ENCODE results near the gene NOX4.
"Not testable (repeated sequence)": the region's sequence is repeated elsewhere in the genome, so short reads cannot be mapped to it uniquely, and the experiment has no call there.

NOX4 gene

DNA sequence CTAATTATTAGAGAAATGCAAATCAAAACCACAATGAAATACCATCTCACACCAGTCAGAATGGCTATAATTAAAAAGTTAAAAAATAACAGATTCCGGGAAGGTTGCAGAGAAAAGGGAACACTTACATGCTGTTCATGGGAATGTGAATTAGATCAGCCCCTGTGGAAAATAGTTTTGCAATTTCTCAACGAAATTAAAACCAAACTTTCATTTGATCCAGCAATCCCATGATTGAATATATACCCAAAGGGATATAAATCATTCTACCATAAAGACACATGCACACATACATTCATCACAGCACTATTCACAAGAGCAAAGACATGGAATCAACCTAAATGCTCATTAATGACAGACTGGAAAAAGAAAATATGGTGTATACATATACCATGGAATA lies 32.5 kb downstream of the NOX4 start:
- no peak for DNase-seq (ENCODE audit: low read depth in 2 of 2)

- DNase-seq (ENCODE audit: low read depth in 2 of 2): no peak
These were observed 34.0 kb downstream of the NOX4 start for GRCh38 chr11:89457190-89457589.

- no peak for DNase-seq (ENCODE audit: low read depth in 2 of 2)
These were observed 34.5 kb downstream of the NOX4 start for GRCh38 chr11:89456681-89457080.

GRCh38 chr11:89452780-89453179 lies 38.4 kb downstream of the NOX4 start:
- no peak for DNase-seq (ENCODE audit: low read depth in 2 of 2)

- DNase-seq (ENCODE audit: low read depth in 2 of 2): no peak
These were observed 43.3 kb downstream of the NOX4 start for GRCh38 chr11:89447845-89448244.

- no peak for DNase-seq (ENCODE audit: low read depth in 2 of 2)
These were observed 47.5 kb downstream of the NOX4 start for GRCh38 chr11:89443361-89444322.

DNA sequence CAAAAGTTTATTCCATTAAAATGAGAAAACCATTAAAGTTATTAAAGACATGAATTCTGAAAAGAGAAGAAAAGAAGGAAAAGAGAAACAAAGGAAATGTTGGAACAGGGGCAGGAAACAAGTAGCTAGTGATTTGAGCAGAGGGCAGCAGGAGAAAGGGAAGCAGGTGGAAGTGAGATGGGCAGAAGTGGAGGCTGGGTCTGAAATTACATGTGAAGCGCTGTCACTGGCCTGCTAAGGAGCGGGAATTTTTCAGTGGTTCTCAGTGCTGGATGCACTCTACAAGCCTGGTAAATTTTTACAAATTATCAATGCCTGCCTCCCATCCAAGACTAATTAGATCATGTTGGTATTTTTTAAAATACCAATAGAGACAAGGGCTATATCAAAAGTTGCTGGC lies 48.4 kb downstream of the NOX4 start:
- DNase-seq (ENCODE audit: low read depth in 2 of 2): no peak

GRCh38 chr11:89441606-89442005 lies 49.6 kb downstream of the NOX4 start:
- no peak for DNase-seq (ENCODE audit: low read depth in 2 of 2)

GRCh38 chr11:89437317-89437716 lies 53.9 kb downstream of the NOX4 start:
- DNase-seq (ENCODE audit: low read depth in 2 of 2): no peak

DNA sequence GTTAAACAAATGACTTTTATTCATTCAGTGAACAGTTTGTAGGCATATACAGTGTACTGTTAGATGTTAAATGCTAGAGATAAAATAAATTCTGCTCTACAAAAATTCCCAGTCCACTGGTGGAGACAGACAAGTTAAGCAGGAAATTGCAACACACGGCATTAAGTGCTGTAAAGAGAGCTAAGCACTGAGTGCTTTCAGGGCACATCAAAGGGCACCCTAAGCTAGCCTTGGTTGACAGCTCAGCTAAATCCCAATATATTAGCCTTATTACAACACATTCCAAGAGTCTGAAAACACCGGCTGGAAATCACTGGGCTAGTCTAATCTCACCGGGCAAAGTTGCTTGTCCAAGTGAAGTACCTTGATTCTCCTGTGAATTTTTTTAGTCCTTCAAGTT lies 55.1 kb downstream of the NOX4 start:
- no peak for DNase-seq (ENCODE audit: low read depth in 2 of 2)

DNA sequence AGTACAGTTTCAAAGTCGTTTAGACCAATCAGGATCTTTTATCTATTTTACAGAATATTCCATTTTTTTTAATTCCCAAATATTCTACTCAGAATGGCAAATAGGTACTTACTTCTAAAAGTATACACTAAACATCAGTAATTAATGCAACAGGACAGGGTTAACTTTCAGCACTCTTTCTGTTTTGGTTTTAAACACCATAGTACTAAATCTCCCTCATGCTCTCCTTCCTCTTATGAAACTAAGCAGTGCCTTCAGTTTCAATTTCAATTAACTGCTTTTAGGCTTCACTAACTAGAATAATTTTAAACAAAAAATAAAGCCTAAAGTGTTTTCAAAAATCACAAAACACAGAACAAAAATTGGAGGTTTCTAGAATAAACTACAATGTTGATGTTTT lies 57.9 kb downstream of the NOX4 start:
- no peak for DNase-seq (ENCODE audit: low read depth in 2 of 2)

DNA sequence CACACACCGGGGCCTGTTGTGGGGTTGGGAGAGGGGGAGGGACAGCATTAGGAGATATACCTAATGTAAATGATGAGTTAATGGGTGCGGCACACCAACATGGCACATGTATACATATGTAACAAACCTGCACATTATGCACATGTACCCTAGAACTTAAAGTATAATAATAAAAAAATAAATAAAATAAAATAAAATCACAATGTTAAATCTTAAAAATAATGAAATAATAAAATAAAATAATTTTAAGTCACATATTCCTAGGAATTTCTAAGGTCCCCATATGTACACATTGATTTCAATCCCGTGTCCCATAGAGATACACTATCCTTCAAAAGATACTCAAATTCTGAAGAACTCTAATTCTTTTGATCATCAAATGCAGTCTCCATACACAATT lies 59.0 kb downstream of the NOX4 start:
- not testable (repeated sequence) for DNase-seq (ENCODE audit: low read depth in 2 of 2)

GRCh38 chr11:89426501-89426900 lies 64.7 kb downstream of the NOX4 start:
- not testable (repeated sequence) for DNase-seq (ENCODE audit: low read depth in 2 of 2)

- DNase-seq (ENCODE audit: low read depth in 2 of 2): no peak
These were observed 69.5 kb downstream of the NOX4 start for GRCh38 chr11:89421718-89422117.

- no peak for DNase-seq (ENCODE audit: low read depth in 2 of 2)
These were observed 70.2 kb downstream of the NOX4 start for GRCh38 chr11:89420981-89421380.

DNA sequence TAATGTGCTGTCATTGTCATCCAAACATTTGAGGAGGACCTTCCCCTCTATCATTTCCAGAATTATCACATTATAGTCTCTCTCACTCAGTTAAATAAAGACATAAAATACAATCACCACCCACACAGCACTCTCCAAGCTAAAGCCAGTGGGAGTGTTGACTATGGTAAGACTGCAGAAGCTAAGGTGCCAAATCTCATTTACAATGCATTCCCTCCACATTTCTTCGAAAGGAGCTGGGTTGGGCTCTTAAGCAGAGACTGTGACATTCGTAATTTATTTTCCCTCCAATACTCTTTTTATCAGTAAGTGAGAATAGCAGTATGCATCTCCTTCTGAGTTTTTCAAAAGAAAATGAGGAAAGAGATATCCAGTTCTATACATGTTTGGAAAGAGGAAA lies 74.2 kb downstream of the NOX4 start:
- DNase-seq (ENCODE audit: low read depth in 2 of 2): no peak

DNA sequence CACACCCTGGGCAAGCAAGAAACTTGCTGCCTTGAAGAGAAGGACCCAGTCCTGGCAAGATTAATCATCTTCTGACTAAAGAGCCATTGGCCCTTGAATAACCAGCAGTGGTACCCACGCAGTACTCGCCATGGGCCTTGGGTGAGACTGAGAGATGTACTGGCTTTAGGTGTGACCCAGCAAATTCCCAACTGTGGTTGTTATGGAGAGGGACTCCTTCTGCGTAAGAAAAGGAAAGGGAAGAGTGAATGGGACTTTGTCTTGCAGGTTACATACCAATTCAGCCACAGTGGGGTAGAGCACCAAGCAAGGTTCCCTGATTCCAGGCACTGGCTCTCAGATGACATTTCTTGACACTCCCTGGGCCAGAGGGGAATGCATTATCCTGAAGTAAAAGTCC lies 80.1 kb downstream of the NOX4 start:
- not testable (repeated sequence) for DNase-seq (ENCODE audit: low read depth in 2 of 2)

GRCh38 chr11:89410666-89411065 lies 80.5 kb downstream of the NOX4 start:
- not testable (repeated sequence) for DNase-seq (ENCODE audit: low read depth in 2 of 2)

- DNase-seq (ENCODE audit: low read depth in 2 of 2): not testable (repeated sequence)
These were observed 82.7 kb downstream of the NOX4 start for GRCh38 chr11:89408441-89408840.

GRCh38 chr11:89405629-89406028 lies 85.5 kb downstream of the NOX4 start:
- no peak for DNase-seq (ENCODE audit: low read depth in 2 of 2)

- DNase-seq (ENCODE audit: low read depth in 2 of 2): not testable (repeated sequence)
These were observed 99.5 kb downstream of the NOX4 start for GRCh38 chr11:89391654-89392053.

- DNase-seq (ENCODE audit: low read depth in 2 of 2): not testable (repeated sequence)
These were observed 103.7 kb downstream of the NOX4 start for GRCh38 chr11:89387501-89387900.

DNA sequence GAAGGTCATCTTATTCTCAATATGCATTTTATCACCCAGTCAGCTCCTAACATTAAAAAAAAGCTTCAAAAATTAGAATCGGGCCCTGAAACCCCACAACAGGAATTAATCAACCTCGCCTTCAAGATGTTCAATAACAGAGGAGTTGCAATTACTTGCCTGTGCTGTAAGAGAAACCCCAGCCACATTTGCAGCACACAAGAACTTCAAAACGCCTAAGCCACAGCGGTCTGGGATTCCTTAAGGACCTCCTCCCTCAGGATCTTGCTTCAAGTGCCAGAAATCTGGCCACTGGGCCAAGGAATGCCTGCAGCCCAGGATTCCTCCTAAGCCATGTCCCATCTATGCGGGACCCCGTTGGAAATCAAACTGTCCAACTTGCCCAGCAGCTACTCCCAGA lies 108.2 kb downstream of the NOX4 start:
- not testable (repeated sequence) for DNase-seq (ENCODE audit: low read depth in 2 of 2)

- no peak for DNase-seq (ENCODE audit: low read depth in 2 of 2)
These were observed 110.1 kb downstream of the NOX4 start for GRCh38 chr11:89381094-89381493.
